ENCODE results near the gene NRSN2.

DNA sequence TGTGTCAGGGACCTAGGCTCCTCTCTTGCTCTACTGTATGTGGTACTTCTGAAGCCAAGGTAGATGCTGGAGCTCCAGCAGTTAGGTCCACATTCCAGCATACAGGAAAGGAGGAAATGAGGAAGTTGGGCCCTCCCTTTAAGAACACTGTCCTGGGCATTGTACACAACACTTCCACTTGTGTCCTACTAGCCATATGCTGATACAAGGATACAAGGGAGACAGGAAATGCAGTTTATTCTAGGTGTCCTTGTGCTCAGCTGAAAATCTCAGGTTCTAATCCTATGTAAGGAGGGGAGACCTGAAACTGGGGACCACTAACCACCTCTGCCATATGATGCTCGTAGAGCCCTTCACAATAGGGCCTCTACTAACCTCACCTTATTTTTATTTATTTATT lies 37.8 kb downstream of the NRSN2 start:
- TF ChIP-seq POLR2A (IDR thresholded peaks at IDR 0.05) = no peak
- TF ChIP-seq, protein P1, sequence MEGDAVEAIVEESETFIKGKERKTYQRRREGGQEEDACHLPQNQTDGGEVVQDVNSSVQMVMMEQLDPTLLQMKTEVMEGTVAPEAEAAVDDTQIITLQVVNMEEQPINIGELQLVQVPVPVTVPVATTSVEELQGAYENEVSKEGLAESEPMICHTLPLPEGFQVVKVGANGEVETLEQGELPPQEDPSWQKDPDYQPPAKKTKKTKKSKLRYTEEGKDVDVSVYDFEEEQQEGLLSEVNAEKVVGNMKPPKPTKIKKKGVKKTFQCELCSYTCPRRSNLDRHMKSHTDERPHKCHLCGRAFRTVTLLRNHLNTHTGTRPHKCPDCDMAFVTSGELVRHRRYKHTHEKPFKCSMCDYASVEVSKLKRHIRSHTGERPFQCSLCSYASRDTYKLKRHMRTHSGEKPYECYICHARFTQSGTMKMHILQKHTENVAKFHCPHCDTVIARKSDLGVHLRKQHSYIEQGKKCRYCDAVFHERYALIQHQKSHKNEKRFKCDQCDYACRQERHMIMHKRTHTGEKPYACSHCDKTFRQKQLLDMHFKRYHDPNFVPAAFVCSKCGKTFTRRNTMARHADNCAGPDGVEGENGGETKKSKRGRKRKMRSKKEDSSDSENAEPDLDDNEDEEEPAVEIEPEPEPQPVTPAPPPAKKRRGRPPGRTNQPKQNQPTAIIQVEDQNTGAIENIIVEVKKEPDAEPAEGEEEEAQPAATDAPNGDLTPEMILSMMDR (IDR thresholded peaks at IDR 0.05) = no peak
- TF ChIP-seq POLR2AphosphoS5 (IDR thresholded peaks at IDR 0.05) = no peak
- TF ChIP-seq EP300 (IDR thresholded peaks at IDR 0.05) = no peak
